Stimulated activated CD4-positive, alpha-beta T cell treated with anti-CD3 and anti-CD28 coated beads, Interleukin-4, amount 100 ng/mL, for 1 hour (primary cell): ENCODE measurements around the gene USPL1.
A peak's percentile ranks its signal among the peaks of the same experiment; 100 is the strongest.
"Not testable (repeated sequence)": the region's sequence is repeated elsewhere in the genome, so short reads cannot be mapped to it uniquely, and the experiment has no call there.

Experiments used
- DNase-seq: peaks from one replicate; pipeline ENCODE4 v3.0.0-alpha.2; 2020

The USPL1 gene

GRCh38 chr13:30617315-30618185, at the start of gene USPL1:
TSS of gene USPL1 (plus strand) at chr13:30617920. CDS start at chr13:30621141, 3,221 bp downstream.
- DNase-seq, result peak; percentile 99

DNA sequence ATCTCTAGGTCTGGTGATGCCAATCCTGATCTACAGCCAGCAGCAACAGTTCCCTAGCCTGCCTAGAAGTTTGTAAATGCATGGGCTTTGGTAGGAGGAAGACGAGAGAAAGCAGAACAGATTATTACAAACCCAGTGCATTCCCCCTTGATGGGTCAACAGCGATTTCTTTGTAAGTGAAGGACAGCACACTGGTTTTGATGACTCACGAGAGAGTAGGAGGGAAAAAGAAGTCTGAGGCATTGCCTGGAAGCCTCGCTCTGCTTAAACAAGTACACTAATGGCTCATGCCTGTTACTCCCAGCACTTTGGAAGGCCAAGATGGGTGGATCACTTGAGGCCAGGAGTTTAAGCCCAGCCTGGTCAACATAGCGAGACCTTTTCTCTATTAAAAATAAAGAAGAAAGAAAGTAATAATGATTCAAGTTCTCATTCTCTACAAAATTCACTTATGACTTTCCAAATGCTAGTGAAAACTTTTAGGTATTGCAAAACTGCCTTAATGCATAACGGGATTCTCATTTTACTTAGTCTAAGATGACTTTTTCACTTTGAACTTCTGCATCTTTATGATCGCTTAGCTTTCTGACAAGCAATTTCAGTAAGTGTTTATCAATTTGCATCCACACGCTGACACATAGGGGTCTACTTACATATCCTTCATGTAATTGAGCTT, 47.7 kb upstream of the USPL1 start:
- DNase-seq, result no peak

GRCh38 chr13:30570691-30571090, 47.0 kb upstream of the USPL1 start:
- DNase-seq, result no peak

- DNase-seq, result no peak
Observed at GRCh38 chr13:30572859-30573275, 44.9 kb upstream of the USPL1 start.

GRCh38 chr13:30576528-30576927, 41.2 kb upstream of the USPL1 start:
- DNase-seq, result no peak

DNA sequence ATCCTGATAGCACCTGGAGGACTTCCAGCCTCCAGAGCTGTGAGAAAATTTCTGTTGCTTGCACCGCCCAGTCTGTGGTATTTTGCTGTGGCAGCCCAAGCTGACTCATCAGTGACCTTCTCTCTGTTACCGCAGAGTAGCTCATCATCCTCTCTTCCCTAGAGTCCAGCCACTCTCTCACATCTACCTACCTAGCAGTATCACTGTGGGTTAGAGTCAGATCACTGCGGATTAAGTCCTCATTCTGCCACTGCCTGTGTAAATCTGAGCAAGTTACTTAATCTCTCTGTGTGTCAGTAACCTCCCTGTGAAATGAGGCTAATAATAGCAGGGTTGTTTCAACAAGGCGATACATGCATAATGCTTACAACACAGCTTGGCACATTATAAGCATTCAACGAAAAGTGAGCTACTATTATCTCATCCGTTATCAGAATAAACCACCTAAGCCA, 40.3 kb upstream of the USPL1 start:
- DNase-seq, result peak; percentile 6

DNA sequence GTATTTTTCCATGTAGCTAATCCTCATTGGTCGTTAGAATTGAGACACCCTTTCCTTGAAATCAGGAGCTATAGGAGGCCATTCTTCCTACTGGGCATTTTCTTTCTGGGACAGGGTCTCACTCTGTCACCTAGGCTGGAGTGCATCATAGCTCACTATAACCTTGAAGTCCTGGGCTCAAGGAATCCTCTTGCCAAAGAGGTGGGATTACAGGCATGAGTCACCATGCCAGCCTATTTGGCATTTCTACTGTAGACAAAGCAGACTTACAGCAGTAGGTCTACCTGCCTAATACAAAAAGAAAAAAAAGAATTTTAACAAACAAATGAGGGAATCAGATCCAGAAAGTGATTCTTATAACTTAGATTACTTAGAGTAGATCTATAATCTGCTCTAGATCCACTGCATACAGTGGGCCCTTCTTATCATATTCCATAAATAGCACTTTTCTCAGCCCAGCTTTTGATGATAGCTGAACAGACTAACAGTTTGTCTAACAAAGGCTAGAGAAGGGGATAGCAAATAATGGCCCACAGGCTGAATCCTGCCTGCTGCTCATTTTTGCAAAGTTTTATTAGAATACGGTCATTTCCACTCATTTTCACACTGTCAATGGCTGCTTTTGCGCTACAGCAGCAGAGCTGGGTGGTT, 36.7 kb upstream of the USPL1 start:
- DNase-seq, result no peak

DNA sequence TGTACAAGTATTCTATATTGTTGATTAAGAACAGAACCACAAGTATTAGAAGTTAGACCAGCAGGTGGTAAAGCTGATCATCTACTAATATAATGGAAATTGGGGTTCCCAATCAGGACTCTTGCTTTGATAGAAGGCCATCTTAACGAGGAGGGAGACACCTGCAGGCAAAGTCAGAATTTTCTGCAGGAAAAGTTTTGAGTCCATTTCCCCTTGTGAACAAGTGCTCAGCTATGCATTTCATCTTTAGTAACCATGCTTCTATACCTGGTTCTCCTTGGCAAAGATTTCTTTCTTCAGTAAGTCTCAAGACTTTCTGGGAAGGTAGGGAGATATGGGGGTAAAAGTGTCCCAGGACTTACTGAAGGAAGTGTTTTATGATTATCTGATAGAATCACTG, 36.1 kb upstream of the USPL1 start:
- DNase-seq, result no peak

- no peak for DNase-seq
Observed at GRCh38 chr13:30584051-30584731, 33.5 kb upstream of the USPL1 start.

GRCh38 chr13:30585748-30586262, 31.9 kb upstream of the USPL1 start:
- DNase-seq, result no peak

DNA sequence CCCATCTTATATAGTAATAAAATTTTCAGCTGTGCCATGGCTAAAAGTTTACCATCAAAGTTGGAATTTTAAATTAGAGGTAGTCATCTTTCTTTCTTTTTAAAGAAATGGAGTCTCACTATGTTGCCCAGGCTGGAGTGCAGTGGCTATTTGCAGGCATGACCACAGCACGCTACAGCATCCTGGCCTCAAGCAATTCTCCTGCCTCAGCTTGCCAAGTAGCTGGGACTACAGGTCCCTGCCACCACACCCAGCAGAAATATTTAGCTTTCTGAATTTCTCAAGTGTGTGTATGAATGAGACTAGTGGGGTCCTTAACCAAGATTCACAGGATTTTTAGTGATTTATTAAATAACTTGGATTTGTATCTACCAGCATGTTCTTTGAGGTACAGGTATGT, 30.5 kb upstream of the USPL1 start:
- no peak for DNase-seq

DNA sequence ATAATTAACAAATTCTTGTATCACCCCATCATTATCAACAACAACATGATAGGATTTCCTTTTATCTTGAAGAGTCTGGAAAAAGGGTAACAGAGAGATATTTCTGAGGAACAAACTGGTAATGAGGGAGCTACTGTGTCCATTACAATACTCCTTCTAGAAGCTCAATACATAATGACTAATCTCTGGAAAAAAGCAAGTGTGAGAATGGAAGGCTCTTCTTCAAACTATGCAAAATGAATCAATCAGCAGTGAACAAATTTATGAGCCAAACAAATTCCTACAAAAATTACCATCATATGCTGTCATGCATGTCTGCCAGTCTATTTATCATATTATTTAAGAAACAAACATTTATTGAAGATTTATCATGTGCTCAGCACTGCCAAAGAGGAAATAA, 30.0 kb upstream of the USPL1 start:
- DNase-seq, result no peak

- no peak for DNase-seq
Observed at GRCh38 chr13:30593001-30593400, 24.7 kb upstream of the USPL1 start.

DNA sequence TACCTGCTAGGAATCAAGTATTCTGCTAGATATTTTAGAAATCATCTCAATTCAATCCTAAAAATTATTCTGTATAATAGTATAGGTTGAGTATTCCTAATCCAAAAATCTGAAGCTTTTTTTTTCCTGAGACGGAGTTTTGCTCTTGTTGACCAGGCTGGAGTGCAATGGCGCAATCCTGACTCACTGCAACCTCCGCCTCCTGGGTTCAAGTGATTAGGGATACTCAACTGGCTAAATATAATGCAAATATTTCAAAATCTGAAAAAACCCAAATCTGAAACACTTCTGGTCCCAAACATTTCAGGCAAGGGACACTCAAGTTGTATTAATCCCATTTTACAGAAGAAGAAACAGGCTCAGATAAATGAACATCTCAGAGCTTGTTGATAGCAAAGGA, 17.2 kb upstream of the USPL1 start:
- no peak for DNase-seq

GRCh38 chr13:30601836-30602235, 15.9 kb upstream of the USPL1 start:
- DNase-seq, result no peak

GRCh38 chr13:30605052-30605451, 12.7 kb upstream of the USPL1 start:
- no peak for DNase-seq

DNA sequence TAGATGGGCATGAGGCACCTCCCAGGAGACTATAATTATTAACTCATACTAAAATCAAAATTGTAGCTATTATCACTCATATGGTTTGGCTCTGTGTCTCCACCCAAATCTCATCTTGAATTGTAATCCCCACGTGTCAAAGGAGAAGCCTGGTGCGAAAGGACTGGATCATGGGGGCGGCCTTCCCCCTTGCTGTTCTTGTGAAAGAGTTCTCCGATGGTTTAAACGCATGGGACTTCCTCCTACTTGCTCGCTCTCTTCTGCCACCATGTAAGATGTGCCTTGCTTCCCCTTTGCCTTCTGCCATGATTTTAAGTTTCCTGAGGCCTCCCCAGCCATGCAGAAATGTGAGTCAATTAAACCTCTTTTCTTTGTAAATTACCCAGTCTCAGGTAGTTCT, 10.5 kb upstream of the USPL1 start:
- not testable (repeated sequence) for DNase-seq

- peak; percentile 33 for DNase-seq
Observed at GRCh38 chr13:30607908-30608307, 9.8 kb upstream of the USPL1 start.

DNA sequence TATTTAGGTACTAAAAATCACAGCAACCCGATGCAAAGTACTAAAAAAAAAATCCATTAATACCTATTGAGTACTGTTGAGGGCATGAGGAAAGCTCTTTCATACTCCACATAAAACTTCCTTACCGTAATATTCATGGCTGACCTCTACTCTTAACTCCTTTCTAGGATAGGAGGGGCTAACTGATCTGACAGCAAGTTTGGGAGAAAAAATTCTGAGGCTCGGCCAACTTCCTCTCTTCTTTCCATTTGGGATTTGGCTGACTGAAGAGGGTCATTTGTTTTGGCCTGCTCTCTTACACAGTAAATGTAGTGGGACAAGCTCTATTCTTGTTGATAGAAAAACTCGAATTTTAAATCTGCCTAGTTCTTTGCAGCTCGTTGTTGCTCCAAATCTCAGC, 9.4 kb upstream of the USPL1 start:
- no peak for DNase-seq

DNA sequence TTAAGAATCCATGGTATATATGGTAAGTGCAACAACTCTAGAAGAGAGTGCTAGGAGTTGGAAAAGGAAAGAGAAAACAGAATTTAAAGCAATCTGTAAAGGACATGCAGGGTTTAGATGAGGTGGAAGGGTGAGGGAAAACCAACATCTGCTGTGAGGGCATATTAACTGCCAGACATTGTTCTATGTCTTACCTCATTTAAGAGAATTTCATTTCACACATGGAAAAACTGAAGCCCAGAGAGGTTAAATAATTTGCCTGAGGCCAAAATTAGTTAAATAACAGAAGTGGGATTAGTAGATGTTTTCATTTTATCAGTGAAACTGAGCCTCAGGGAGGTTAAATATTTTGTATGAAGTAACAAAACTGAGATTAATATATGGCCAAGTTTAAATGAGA, 7.4 kb upstream of the USPL1 start:
- DNase-seq, result no peak

- DNase-seq, result no peak
Observed at GRCh38 chr13:30615481-30615865, 2.2 kb upstream of the USPL1 start.

- no peak for DNase-seq
Observed at GRCh38 chr13:30615866-30616541, 1.7 kb upstream of the USPL1 start.
